Astrocyte of the cerebellum (primary cell): Measurements from ENCODE around the gene PAN3.

Experiments used
- DNase-seq: peaks from one replicate; pipeline ENCODE4 v3.0.0-alpha.2; 2011; ENCODE audit warnings: low read depth
- H3K4me3 ChIP-seq: 2 replicates; pipeline ENCODE4 v1.5.1; 2011; ENCODE audit warnings: mild to moderate bottlenecking, low read depth, low read length, moderate library complexity
- in situ Hi-C: cut with HindIII; loops from 2 replicates; pipeline ENCODE4 v1.10.0; 2017; ENCODE audit warnings: low sequenced_read_pairs
- TF ChIP-seq, protein P1 (sequence below): IDR thresholded peaks from 2 replicates; pipeline ENCODE4 v1.5.1; 2012; ENCODE audit warnings: low read length, low read depth, moderate library complexity, mild to moderate bottlenecking; ENCODE audit errors: missing control alignments

The PAN3 gene

DNA sequence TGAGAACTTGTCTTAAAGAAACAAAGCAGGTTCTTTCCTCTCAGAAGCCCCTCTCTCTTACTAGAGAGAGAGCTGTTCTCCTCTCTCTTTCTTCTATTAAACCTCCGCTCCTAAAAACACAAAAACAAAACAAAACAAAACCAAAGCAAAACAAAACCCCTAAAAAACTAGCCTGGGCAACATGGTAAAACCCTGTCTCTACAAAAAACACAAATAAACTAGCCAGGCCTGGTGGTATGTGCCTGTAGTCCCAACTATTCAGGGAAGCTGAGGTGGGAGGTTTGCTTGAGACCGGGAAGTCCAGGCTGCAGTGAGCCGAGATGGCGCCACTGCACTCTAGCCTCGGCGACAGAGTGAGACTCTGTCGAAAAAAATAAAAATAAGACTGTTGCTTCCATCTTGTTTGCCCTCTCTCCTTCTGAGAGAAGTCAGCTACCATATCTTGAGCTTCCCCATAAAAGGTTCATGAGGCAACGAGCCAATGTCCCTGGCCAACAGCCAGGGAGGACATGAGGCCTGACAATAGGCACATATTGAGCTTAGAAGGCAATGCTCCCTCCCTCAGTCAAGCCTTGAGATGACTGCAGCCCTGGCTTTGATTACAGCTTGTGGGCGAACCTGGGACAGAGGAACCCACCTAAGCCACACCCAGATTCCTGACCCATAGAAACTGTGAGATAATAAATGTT lies 20.5 kb upstream of the PAN3 start:
- H3K4me3 ChIP-seq = no peak overlapping the region
- in situ Hi-C loops = no loop called here
- TF ChIP-seq, protein P1, sequence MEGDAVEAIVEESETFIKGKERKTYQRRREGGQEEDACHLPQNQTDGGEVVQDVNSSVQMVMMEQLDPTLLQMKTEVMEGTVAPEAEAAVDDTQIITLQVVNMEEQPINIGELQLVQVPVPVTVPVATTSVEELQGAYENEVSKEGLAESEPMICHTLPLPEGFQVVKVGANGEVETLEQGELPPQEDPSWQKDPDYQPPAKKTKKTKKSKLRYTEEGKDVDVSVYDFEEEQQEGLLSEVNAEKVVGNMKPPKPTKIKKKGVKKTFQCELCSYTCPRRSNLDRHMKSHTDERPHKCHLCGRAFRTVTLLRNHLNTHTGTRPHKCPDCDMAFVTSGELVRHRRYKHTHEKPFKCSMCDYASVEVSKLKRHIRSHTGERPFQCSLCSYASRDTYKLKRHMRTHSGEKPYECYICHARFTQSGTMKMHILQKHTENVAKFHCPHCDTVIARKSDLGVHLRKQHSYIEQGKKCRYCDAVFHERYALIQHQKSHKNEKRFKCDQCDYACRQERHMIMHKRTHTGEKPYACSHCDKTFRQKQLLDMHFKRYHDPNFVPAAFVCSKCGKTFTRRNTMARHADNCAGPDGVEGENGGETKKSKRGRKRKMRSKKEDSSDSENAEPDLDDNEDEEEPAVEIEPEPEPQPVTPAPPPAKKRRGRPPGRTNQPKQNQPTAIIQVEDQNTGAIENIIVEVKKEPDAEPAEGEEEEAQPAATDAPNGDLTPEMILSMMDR = no peak
- no peak for DNase-seq

DNA sequence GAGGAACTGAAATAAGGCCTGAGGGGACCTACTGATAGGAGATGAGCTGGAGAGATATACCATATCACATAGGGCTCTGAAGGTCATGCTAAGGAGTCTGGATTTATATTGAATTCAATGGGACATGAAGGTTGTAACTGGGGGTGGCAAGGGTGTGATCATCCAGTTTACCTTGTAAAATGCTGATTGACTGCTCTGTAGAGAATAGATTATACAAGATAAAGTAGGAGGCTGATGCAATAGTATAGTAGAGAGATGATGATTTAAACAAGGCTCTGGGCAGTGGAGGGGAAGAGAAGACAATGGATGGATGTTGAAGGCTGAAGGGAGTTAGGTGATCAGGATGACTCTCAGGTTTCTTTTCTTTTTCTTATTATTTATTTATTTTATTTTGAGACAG lies 18.0 kb upstream of the PAN3 start:
- in situ Hi-C loops = no loop called here
- DNase-seq = no peak
- no peak overlapping the region for H3K4me3 ChIP-seq
- TF ChIP-seq, protein P1 = no peak

DNA sequence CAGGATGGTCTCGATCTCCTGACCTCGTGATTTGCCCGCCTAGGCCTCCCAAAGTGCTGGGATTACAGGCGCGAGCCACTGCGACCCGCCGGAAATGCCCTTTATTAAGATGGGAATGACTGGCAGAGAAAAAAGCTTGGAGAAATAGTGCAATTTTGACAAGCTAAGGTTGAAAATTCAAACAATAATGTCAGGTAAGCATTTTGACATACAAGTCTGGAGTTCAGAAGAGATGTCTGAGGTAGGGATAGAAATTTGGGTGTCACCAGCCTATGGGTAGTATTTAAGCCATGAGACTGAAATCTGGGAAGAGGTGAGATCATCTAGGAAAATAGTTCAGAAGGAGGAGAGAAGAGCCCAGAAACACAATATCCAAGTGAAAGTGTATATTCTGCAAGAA lies 17.1 kb upstream of the PAN3 start:
- in situ Hi-C loops = no loop called here
- no peak for DNase-seq
- TF ChIP-seq, protein P1 = no peak
- H3K4me3 ChIP-seq = no peak overlapping the region

DNA sequence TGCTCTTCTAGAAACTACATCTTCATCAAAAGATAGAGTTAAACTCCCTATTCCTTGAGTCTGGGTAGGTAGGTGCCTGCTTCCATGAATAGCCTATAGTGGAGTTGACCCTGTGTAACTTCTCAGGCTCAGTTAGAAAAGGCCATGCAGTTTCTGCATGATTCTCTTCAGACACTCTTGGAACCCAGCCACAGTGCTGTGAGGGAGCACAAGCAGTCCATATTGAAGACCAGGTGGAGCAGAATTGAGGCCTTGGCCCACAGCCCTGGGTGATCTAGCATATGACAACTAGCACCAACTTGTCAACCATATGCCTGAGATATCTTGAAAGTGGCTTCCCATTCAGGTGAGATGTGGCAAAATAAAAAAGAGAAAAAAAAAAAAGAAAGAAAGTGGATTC lies 10.3 kb upstream of the PAN3 start:
- no peak for DNase-seq
- in situ Hi-C loops = no loop called here
- TF ChIP-seq, protein P1 = no peak
- no peak overlapping the region for H3K4me3 ChIP-seq

DNA sequence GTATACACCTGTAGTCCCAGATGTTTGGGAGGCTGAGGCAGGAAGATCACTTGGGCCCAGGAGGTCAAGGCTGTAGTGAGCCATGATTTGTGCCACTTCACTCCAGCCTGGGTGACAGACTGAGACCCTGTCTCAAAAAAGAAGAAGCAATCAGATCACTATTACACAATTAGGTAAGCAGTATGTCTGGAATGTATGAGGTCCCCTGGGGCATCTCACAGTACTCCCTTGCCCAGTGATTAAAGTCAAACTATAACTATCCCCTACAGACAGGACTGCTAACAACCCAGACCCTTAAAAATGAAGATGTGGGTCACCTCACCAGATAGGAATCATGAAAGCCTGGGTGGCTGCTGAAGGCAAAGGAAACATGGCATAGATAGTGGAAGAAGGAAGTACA lies 9.4 kb upstream of the PAN3 start:
- in situ Hi-C loops = no loop called here
- DNase-seq = no peak
- TF ChIP-seq, protein P1 = no peak
- H3K4me3 ChIP-seq = no peak overlapping the region

DNA sequence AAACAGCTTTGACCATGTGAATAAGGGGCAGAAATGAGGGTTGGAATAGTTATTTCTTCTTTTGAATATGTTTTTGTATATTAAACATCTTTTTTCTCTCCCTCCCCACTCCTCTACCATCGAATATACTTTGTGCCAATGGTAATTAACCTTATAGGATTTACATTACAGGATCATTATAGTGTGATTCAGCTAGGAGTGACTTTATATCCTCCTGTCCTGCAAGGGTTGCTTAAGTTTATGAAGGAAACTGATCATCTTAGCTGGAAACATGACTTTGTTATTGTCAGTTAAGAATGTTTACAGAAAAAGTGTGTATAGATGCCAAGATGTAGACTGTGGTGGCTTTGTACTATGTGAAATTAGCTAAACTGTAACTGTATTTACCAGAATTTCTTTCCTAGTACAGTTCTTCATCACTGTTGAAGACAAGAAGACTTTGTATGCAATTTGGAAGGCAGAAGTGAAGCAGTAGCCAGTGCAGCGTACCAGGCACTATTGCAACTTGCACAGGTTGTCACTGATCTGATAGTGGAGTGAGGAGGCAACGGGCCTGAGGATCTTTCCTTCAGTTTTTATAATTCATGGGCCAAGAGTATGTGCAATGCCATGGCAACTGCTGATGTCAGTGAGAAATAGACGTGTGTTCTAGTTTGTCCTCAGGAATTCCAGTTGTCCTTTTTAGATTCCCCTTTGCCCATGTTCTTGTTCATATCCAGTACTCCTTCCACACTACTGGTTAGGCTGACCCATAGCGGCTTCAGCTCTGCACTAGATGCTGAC lies 8.2 kb upstream of the PAN3 start:
- TF ChIP-seq, protein P1 = no peak
- in situ Hi-C loops = no loop called here
- DNase-seq = no peak
- no peak overlapping the region for H3K4me3 ChIP-seq
